ENCODE measurements around the gene DEDD.
A peak's percentile ranks its signal among the peaks of the same experiment; 100 is the strongest.

Gene DEDD, protein sequence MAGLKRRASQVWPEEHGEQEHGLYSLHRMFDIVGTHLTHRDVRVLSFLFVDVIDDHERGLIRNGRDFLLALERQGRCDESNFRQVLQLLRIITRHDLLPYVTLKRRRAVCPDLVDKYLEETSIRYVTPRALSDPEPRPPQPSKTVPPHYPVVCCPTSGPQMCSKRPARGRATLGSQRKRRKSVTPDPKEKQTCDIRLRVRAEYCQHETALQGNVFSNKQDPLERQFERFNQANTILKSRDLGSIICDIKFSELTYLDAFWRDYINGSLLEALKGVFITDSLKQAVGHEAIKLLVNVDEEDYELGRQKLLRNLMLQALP

DNA sequence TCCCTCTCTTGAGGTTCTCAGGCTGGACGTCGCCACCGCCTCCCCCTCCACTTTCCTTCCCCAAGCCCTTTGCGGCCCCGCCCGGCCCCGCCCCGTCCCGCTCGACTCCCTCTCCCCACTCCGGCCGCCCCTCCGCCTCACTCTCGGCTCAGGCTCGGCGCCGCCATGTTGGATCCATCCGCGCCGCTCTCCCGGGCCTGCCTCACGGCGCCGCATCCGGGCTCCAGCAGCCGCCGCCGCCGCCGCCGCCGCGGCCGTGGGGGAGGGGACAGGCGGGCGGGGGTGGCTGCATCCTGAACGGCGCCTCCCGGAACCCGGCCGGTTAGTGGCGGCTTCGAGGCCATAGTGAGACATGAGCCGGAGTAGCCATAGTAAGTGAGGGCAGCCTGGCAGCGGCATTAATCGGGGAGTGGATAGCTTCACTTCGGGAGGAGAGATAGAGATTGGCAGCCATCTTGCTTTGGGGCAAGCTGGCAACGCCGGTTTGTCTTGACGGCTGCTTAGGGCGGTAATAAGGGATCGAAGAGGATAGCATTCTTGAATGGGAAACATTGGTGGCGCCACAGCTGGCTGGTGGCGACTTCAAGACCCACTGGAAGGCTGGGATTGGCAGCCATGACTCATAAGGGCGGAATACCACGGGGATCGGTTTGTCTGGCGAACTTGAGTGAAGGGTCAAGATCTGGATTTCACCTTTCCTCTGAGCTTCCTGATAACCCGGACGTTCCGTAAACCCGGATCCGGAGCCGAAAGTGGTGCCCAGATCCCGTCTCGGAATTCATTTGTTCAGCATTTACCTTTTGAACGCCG is at the start of gene DEDD:
DEDD (minus strand) TSS at position 258 of the 810 bp plus-strand sequence. CDS start 8,205 bp downstream, outside the sequence.
- DNase-seq, result peak; percentile 98

DNA sequence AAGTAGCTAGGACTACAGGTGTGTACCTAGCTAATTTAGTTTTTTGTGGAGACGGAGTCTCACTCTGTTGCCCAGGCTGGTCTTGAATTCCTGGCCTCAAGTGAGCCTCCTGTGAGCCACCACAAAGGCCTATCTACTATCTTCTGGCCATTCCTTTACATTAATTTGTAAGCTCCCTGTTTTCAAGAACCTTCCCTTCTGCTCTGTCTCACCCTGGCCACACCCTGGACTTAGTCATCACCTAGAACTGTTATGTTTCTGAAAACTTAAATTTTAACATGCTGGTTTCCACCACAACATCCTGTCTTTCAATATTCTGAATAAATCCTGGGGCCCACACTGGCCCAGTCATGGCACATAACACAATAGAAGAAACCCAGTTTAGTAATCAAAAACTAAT is 49.7 kb upstream of the DEDD start:
- no peak for DNase-seq

DNA sequence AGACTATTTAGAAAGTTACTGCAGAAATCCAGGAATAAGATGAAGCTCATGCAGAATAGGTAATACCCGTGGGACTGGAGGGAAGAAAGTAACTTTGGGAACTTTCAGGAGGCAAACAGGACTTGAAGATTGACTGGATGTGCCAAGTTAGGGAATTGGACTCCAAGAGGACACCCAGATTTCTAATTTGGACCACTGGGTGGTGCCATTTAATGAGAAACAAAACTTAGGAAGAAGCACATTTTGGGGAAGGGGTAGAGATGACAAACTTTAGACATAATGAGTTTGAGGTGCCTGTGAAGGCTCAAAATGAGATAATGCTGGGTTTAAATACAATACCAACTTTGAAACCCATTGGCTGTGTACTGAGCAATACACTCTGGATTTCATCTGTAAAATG is 48.2 kb upstream of the DEDD start:
- peak; percentile 19 for DNase-seq

DNA sequence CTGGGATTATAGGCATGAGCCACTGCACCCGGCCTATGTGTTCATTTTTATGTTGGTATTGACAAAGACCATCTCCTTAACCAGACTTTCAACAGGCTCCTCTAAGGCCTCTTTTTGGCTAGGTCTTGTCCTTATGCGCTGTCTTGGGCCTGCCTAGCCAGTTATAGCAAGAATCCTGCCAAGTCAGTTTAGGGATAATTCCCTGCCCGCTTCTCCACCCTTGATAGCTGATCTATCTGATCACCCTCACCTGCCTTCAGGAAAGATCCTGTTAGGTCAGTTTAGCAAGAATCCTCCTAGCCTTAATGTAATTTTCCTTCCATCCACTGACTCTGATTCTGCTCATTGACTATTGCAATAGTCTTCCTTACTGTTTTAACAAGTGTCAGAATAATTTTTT is 47.2 kb upstream of the DEDD start:
- DNase-seq, result no peak

DNA sequence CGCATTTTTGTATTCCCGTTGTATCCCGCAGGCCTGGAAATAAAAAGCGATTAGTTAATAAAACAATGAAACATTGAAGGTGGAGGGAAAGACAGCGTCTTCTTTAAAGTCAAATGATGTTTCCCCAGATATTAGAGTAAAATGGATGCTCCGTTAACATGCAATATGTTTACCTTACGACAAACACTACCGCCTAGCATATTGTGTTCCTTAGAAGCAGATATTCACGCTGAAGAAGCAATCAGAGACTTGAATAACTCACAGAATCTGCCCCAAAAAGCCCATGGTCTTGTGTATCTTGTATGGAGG is 45.4 kb upstream of the DEDD start:
- DNase-seq, result no peak

DNA sequence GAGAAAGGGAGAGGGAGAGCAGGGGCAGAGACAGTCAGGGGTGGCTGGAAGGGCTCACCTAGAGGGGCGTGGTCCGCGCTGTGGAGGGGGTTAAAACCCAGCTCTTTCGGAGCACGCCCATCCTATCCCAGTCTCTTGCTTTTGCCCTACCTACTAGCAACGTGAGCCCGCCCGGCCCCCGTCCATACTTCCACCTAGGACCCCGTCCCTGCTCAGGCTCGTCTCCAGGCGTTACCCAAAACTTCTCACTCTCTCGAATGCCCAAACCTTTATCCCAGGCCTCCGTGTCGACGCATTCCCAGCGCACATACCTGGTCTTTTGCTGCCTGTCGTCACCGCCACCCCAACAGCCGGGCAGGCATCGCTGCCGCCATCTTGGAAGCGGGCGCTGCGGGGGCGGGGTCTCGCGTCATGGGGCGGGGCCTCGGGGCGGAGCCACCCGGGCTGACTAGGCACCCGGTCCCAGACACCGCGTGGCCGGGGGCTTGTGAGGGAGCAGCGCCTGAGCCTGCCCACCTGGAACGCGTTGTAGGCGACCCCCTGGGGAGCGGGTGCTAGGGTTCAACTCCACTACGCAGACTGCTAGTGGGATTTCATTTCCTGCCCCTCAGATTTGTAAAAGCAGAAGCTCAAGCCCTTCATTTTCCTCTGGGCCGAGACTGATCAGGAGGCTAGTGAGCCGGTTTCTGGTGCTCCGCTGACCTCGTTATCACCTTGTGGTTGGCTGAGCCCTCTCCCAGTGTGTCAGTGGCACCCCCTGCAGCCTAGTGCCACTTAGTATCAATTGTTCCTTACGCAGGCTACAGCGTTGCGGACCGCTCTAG is 44.9 kb upstream of the DEDD start, which contains the start of gene B4GALT3:
B4GALT3 (minus strand) TSS at position 396 of the 824 bp plus-strand sequence. CDS start 1,447 bp downstream, outside the sequence.
- peak; percentile 97 for DNase-seq

DNA sequence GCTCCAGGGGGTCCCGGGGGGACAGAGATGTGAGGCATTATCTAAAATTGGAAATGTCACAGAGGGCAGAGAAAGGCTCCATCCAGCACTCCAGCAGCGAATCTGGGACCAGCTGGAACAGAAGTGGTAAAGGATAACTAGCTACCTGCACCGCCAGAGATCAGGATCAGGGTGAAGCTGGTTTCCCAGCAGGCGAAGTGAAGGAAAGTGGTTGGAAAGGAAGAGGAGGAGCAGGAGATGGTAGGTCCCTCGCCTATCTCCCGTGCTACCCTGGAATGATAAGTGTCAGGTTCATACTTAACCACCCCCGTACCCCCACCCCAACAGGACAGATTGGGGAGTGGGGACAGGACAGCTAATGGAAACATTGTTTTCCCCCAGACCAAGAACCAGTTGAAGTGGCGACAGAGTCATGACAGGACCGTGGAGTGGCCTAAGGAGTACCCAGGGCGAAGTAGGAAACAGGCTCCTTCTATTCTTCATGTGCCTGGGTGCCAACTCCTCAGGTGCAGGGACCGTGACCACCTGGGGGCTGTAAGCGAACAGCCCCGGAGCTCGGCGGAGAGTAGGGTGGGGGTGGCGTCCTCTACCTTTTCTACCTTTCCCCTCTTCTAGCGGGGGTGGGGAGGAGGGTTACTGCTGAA is 44.1 kb upstream of the DEDD start:
- no peak for DNase-seq

DNA sequence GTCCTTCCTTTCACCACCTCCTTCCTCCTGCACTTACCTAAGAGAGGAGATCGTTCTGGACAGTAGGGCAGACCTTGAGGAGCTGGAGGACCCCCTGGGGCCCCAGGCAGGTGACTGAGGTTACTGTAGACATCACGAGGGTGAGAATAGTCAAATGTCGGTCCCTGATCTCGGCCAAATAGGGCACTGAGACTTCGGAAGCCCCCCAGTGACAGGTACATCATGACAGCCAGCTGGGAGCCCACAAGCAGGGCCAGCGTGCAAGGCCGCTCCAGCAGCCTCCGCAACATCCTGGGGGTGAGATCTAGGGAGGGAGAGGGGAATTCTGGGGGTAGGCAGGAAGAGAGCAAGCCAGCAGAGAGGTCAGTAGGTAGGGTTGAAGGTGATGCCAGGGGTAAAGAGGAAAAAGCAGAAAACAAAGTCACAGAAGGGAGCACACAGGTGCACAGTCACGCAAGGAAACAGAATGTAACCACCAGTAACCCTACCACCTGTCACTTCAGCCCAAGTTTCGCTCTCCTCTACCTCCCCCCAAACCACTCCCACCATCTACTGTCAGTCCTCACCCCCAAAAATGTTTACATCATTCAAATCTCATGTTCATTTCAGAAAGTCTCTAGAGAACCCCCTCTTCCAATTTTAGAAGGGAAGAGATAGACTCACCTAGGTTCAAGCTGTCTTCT is 43.4 kb upstream of the DEDD start:
- DNase-seq, result no peak

DNA sequence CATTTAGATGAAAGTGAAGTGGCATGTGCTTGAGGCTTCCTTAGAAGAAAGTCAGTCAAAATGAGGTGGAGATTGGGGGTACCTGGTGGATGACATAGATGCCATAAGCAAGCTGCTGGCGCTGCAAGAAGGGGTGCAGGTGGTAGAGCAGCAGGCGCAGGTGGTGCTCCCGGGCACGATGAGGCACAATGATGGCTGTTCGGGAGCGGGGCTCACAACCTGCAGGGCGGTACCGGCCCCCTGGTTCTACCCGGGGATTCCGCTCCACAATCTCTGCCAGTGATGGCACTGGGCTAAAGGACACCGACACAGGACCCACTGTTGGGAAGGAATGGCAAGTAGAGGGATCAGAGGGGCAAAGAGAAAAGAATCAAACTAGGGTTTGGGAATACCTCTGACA is 42.4 kb upstream of the DEDD start:
- DNase-seq, result no peak

DNA sequence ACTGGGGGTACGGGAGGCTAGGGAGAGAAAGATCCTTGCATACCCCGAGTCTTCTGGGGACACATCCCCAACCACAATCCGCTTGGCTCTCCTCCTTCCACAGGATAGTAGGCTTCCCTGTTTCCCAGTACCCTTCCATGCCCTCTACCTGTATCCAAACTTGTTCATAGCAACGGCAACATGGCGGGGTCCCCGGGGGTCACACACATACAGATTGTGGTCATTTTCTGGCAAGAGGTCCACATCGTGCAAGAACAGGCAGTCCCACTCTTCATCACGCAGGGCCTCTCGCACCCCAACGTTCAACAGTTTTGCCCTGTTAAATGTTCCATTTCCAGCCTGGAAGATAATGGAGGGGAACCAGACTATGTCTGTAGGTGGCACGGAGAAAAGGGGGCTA is 41.2 kb upstream of the DEDD start:
- no peak for DNase-seq

DNA sequence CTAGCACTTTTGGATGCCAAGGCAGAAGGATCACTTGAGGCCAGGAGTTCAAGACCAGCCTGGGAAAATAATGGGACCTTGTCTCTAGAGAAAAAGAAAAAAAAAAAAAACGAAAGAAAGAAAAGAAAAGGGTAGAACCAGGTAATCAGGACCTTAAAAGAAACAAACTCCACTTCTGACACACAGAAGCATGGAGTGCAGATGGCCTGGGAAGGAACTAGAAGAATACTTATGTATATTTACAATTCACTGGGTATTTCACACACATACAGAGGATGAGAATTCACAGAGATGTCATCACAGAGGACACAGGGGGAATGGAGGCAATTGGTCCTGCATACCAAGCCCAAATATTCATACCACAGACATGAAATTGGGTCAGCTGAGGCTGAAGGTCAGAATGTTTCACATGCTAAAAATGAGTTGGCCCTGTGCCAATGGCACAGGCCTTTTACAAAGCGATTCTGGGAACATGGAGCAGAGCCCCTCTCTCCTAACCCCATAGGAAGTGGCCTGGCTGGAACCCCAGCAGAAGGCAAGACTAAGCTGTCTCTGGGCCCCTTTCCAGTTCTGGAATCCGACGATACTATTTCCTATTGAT is 40.4 kb upstream of the DEDD start:
- no peak for DNase-seq

DNA sequence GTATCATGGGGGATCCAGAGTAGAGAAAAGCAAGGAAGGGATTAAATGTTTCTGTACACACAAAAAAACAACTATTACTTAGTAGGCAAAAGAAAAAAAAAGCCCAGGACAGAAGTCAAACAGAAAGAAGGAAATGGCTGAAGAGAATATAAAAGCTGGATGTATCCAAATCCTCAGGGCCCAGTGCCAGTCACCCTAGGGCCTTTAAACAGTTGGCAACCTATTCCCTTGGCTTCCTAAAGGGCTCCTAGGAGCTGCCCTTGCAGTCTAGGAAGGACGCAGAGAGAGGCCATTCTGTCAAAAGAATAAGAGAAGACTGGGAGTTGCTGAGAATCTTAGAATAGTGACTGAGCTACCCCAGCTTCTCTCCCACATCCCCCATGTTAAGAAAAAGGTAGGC is 39.9 kb upstream of the DEDD start:
- DNase-seq, result no peak

DNA sequence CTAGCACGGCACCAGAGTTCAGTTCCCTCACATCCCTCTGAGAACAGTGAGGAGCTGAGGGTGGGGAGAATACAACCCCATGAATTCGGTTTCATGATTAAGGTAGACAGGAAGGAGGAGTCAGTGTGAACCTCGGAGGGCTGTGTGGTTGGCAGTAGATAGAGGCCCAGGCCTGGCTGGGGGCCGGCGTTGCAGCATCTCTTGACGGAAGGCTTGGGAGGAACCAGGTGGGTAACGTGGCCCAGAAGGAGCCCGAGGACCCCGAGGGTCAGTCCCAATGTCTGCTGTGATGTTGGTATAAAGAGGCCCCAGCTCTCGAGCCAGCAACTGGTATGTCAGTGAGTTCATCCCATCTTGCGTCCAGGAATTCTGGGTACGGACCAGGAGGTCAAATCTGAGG is 39.2 kb upstream of the DEDD start:
- DNase-seq, result no peak

DNA sequence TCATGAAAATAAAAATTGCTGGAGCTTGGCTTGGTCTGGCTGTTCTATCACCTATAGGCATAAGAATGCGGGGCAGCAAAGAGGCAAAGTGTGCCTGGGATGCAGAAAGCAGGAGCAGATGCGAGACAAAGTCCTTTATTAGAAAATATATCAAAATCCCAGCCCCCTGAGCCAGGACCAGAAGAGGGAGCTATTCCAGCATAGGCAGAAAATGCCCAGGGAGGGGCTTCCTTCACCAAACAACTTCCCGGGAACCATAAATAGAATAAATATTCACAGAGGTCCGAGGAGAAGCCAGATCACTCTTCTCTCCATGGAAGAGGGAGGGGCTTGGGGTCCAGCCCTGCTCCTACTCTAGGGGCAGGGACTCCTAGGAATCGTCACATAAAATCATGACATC is 38.7 kb upstream of the DEDD start:
- no peak for DNase-seq

DNA sequence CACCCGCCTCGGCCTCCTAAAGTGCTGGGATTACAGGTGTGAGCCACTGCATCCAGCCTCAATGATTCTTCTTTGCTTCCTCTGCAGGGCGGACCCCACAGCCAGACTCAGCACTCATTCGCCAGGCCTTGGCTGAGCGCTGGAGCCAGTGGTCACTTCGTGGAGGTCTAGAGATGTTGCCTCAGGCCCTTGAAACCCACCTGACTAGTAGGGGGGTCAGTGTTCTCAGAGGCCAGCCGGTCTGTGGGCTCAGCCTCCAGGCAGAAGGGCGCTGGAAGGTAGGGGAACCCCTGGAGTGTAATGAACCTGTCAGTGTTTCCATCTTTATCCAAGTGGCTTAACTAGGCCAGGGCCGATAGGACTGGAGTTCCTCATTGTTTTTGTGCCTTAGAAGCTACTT is 36.4 kb upstream of the DEDD start:
- DNase-seq, result no peak

DNA sequence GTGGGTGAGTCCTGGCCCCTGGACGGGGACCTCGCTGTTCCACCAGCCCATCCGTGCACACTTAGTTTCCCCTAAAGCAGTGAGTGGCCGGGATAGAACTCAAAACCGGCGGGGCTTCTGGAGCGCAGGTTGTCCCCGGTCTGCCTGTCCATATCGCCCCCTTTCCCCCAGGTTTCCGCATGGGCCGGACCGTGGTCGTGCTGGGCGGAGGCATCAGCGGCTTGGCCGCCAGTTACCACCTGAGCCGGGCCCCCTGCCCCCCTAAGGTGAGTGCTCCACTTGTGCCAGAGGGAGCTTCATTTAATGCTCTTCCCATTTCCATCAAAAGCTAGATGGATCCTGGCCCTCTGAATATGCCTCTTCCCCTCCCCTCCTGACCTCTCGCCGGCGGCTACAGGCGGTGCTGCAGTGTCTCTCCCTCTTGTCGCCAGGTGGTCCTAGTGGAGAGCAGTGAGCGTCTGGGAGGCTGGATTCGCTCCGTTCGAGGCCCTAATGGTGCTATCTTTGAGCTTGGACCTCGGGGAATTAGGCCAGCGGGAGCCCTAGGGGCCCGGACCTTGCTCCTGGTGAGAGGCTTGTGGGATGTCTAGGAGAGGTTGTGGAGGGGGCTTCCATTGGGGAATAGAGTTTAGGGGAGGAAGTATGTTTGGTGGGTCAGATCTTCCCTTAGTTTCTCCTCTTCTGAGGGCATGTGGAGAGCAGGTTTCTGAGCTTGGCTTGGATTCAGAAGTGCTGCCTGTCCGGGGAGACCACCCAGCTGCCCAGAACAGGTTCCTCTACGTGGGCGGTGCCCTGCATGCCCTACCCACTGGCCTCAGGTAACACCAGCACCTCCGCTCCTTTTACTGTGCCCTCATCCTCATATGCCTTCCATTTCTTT is 34.4 kb upstream of the DEDD start:
- DNase-seq, result peak; percentile 66

DNA sequence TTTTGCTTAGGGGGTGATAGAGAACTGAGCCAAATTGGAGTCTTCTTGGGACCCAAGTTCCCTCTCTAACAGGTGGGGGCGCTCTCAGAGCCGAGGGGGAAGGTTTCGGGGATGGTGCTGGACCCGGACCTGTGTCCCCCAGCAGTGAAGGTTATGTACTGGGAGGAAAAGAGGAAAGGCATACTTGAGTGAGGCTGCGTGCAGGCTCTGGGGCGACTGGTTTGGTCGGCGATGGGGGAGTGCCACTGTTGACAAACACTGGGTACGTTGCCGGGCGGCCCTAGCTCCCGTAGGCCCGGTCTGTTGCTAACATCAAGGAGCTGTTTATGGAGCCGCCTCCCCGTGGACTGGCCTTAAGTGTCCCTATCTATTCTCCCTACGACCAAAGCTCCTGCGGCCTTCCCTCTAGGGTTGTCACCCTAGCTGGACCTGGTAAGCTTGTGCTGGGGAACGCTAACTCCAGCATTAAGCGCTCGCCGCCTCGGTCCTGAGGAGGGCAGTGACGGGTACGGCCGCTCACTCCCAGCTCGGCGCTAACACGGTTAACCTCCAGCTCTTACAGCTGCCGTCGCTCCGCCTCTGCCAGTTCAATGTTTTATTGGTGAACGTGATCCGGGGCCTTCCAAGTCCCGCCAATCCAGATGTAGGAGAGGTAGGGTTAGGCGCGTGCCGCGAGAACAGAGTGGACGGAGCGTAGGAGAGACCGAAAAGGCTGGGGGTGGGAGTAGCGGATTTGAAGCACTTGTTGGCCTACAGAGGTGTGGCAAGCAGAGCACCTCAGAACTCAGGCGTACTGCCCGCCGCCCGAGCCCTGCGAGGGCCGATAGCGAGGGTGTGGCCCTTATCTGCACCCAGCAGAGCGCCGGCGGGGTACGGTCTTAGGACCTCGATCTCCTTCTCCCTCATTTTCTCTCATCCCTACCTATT is 33.5 kb upstream of the DEDD start, which contains the start of gene PPOX:
PPOX (plus strand) TSS at position 685 of the 927 bp plus-strand sequence. CDS start 422 bp downstream, outside the sequence.
- DNase-seq, result peak; percentile 98

DNA sequence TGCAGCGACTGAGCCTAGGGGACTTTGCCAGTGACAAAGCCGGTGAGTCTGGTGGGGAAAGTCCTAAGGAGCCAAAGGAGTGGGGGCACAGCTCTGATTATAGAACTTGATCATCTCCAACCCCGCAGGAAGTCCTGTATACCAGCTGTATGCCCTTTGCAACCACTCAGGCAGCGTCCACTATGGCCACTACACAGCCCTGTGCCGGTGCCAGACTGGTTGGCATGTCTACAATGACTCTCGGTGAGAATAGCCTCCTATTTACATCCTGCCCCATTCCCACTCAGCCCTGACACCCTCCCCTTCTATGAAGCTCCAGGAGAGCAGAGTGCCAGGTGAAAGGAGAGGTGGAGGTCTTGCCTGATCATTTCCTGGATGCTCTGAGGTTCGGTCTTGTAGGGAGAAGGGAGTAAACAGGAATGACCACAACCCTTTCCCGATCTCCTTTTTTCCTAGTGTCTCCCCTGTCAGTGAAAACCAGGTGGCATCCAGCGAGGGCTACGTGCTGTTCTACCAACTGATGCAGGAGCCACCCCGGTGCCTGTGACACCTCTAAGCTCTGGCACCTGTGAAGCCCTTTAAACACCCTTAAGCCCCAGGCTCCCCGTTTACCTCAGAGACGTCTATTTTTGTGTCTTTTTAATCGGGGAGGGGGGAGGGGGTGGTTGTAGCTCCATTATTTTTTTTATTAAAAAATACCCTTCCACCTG is 32.6 kb upstream of the DEDD start:
- DNase-seq, result no peak

DNA sequence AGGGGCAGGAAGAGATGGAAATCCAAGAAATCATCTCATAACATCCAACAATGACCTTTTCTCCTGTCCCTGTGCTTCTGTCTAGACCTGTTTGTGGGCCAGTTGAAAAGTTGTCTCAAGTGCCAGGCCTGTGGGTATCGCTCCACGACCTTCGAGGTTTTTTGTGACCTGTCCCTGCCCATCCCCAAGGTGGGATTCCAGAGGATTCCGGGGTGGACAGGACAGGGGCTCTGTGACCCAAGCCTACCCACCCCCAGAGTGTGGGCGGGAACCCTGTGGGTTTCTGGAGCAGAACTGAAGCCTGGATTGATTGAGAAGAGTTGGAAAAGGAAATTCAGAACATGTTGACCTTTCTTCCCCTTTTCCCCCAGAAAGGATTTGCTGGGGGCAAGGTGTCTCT is 31.3 kb upstream of the DEDD start:
- DNase-seq, result no peak
